ENCODE measurements around the gene GEMIN7. TPM values are rescaled to one million over a fixed set of nuclear protein-coding genes. Genes with fewer than 3 reads are reported as not detected.

The GEMIN7 gene
- total and polyA plus RNA-seq, 4 donors, result 10.0 to 25.2 (median 19.4) TPM

DNA sequence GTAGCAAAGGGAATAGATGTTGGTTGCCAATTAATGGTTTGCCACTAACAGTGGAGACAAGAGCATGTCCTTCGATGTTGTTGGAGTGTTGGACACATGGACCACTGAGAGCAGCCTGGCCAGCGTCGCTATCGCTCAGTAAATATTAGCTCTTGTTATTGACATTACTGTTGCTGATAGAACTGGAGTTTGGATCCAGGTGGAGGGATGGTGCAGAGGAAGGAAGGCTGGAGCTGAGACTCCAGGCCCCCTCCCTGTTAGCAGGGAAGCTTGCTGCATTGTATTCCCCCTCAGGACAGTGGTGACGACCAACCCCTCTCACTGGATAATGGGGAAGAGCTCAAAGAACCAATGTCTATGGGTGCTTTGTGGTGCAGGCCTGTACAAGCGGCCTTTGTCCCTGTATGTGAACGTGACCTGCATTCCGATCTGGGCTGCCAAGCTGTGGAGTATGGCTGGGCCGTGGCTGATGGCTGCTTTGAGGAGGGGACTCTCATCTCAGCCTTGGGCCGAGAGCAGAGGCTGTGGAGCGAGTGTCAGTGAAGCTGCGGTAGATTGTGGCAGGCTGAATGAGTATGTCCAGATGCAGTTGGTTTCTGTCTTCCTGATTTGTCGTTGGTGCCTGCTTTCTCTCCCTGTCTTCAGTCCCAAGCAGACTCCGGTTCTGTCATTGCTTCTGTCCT is 33.2 kb upstream of the GEMIN7 start:
- H3K4me1 ChIP-seq (ENCODE audit: control insufficient read depth in 4 of 4, insufficient read depth in 4 of 4, low read length in 3 of 4), result peaks cover 16 to 78% (median 73%) of the 10 kb centered on the region in 4 donors
- H3K27me3 ChIP-seq (ENCODE audit: control insufficient read depth in 4 of 4, insufficient read depth in 4 of 4, low read length in 3 of 4), result no peaks in the 10 kb centered on the region
- peak overlapping the region; percentile 67 to 78 for H3K27ac ChIP-seq (ENCODE audit: low read depth in 1 of 2, low read length in 2 of 2)
- 30% methylated on average over 14 of the region's 14 CpGs for WGBS
- peaks cover 0 to 16% (median 8%) of the 10 kb centered on the region in 4 donors for H3K36me3 ChIP-seq (ENCODE audit: control insufficient read depth in 4 of 4, insufficient read depth in 3 of 4, low read depth in 1 of 4, low read length in 3 of 4)
- no peak for DNase-seq (ENCODE audit: low spot score)
- H3K4me3 ChIP-seq (ENCODE audit: low read depth in 1 of 3, low read length in 3 of 3), result peak overlapping the region in 1 of 3 donors; percentile 27
- peak overlapping the region in 1 of 2 donors; percentile 19 for H3K9ac ChIP-seq (ENCODE audit: low read depth in 1 of 2, low read length in 2 of 2)
- no peaks in the 10 kb centered on the region for H3K9me3 ChIP-seq (ENCODE audit: control insufficient read depth in 4 of 4, low read length in 3 of 4)
- TF ChIP-seq SP1 (IDR thresholded peaks at IDR 0.05) (peak; percentile 80), RAD21 (IDR thresholded peaks at IDR 0.05) (peak; percentile 32 to 40), GABPA (IDR thresholded peaks at IDR 0.05 in 1 of 2, conservative IDR thresholded peaks at IDR 0.05 in 1 of 2) (peak in 1 of 2 donors; percentile 73), HNF4A (conservative IDR thresholded peaks at IDR 0.05) (peak; percentile 82 to 86), FOXA1 (IDR thresholded peaks at IDR 0.05) (peak; percentile 99), TAF1 (conservative IDR thresholded peaks at IDR 0.05) (no peak), EGR1 (IDR thresholded peaks at IDR 0.05; ENCODE audit: low read depth in 2 of 2) (no peak), JUND (IDR thresholded peaks at IDR 0.05) (peak; percentile 31 to 38), YY1 (IDR thresholded peaks at IDR 0.05) (peak; percentile 79), HNF4G (IDR thresholded peaks at IDR 0.05) (peak; percentile 67), RXRA (IDR thresholded peaks at IDR 0.05) (peak; percentile 72 to 88), FOXA2 (IDR thresholded peaks at IDR 0.05) (peak; percentile 100)
- TF ChIP-seq, protein P1, sequence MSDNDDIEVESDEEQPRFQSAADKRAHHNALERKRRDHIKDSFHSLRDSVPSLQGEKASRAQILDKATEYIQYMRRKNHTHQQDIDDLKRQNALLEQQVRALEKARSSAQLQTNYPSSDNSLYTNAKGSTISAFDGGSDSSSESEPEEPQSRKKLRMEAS (IDR thresholded peaks at IDR 0.05), result peak; percentile 85
- TF ChIP-seq, protein P2, sequence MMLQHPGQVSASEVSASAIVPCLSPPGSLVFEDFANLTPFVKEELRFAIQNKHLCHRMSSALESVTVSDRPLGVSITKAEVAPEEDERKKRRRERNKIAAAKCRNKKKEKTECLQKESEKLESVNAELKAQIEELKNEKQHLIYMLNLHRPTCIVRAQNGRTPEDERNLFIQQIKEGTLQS (IDR thresholded peaks at IDR 0.05), result no peak
- TF ChIP-seq, protein P3, sequence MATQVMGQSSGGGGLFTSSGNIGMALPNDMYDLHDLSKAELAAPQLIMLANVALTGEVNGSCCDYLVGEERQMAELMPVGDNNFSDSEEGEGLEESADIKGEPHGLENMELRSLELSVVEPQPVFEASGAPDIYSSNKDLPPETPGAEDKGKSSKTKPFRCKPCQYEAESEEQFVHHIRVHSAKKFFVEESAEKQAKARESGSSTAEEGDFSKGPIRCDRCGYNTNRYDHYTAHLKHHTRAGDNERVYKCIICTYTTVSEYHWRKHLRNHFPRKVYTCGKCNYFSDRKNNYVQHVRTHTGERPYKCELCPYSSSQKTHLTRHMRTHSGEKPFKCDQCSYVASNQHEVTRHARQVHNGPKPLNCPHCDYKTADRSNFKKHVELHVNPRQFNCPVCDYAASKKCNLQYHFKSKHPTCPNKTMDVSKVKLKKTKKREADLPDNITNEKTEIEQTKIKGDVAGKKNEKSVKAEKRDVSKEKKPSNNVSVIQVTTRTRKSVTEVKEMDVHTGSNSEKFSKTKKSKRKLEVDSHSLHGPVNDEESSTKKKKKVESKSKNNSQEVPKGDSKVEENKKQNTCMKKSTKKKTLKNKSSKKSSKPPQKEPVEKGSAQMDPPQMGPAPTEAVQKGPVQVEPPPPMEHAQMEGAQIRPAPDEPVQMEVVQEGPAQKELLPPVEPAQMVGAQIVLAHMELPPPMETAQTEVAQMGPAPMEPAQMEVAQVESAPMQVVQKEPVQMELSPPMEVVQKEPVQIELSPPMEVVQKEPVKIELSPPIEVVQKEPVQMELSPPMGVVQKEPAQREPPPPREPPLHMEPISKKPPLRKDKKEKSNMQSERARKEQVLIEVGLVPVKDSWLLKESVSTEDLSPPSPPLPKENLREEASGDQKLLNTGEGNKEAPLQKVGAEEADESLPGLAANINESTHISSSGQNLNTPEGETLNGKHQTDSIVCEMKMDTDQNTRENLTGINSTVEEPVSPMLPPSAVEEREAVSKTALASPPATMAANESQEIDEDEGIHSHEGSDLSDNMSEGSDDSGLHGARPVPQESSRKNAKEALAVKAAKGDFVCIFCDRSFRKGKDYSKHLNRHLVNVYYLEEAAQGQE (IDR thresholded peaks at IDR 0.05), result peak; percentile 66
- TF ChIP-seq, protein P4, sequence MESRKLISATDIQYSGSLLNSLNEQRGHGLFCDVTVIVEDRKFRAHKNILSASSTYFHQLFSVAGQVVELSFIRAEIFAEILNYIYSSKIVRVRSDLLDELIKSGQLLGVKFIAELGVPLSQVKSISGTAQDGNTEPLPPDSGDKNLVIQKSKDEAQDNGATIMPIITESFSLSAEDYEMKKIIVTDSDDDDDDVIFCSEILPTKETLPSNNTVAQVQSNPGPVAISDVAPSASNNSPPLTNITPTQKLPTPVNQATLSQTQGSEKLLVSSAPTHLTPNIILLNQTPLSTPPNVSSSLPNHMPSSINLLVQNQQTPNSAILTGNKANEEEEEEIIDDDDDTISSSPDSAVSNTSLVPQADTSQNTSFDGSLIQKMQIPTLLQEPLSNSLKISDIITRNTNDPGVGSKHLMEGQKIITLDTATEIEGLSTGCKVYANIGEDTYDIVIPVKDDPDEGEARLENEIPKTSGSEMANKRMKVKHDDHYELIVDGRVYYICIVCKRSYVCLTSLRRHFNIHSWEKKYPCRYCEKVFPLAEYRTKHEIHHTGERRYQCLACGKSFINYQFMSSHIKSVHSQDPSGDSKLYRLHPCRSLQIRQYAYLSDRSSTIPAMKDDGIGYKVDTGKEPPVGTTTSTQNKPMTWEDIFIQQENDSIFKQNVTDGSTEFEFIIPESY (IDR thresholded peaks at IDR 0.05), result peak; percentile 74

DNA sequence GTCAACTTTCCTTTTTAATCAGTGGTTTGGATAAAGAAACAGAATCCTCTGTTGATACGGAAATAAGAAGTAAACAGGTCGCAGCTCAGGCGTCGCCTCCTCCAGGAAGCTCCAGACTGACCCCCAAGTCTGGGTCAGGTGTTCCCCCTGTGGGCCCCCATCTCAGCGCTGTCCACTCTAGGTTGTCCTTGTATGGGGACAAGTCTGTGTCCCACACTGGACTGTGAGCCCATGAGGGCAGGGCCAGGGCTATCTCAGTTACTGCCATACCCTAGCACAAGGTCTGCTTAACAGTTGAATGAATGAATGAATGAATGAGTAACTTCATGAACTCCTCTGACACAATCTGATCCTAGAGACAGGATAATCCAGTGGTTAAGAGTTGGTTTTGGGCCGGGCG is 32.7 kb upstream of the GEMIN7 start:
- H3K4me1 ChIP-seq (ENCODE audit: control insufficient read depth in 4 of 4, insufficient read depth in 4 of 4, low read length in 3 of 4), result peaks cover 16 to 79% (median 69%) of the 10 kb centered on the region in 4 donors
- no peaks in the 10 kb centered on the region for H3K9me3 ChIP-seq (ENCODE audit: control insufficient read depth in 4 of 4, low read length in 3 of 4)
- no peak for DNase-seq (ENCODE audit: low spot score)
- peak overlapping the region in 1 of 3 donors; percentile 27 for H3K4me3 ChIP-seq (ENCODE audit: low read depth in 1 of 3, low read length in 3 of 3)
- 62% methylated on average over 7 of the region's 7 CpGs for WGBS
- TF ChIP-seq JUND (IDR thresholded peaks at IDR 0.05) (no peak), RAD21 (IDR thresholded peaks at IDR 0.05) (no peak), SP1 (IDR thresholded peaks at IDR 0.05) (no peak)
- no peaks in the 10 kb centered on the region for H3K27me3 ChIP-seq (ENCODE audit: control insufficient read depth in 4 of 4, insufficient read depth in 4 of 4, low read length in 3 of 4)
- peaks cover 0 to 16% (median 6%) of the 10 kb centered on the region in 4 donors for H3K36me3 ChIP-seq (ENCODE audit: control insufficient read depth in 4 of 4, insufficient read depth in 3 of 4, low read depth in 1 of 4, low read length in 3 of 4)
- peak overlapping the region in 1 of 2 donors; percentile 25 for H3K9ac ChIP-seq (ENCODE audit: low read depth in 1 of 2, low read length in 2 of 2)
- peak overlapping the region; percentile 67 to 78 for H3K27ac ChIP-seq (ENCODE audit: low read depth in 1 of 2, low read length in 2 of 2)
